A549 treated with Hydrocortisone at 1 μM for 4 hours (cell line): ENCODE measurements around the gene KRT33A. TPM values are rescaled to one million over a fixed set of nuclear protein-coding genes. Genes with fewer than 3 reads are reported as not detected.

Experiments
- total RNA-seq: library from RNA; stranded (reverse); fragments of 200-300 nt; extraction: Qiagen RNA extraction; gene quantifications from 5 replicates; pipeline ENCODE4 v1.2.3, GENCODE V29; 2022

KRT33A gene
- not detected in 5 replicates for total RNA-seq

DNA sequence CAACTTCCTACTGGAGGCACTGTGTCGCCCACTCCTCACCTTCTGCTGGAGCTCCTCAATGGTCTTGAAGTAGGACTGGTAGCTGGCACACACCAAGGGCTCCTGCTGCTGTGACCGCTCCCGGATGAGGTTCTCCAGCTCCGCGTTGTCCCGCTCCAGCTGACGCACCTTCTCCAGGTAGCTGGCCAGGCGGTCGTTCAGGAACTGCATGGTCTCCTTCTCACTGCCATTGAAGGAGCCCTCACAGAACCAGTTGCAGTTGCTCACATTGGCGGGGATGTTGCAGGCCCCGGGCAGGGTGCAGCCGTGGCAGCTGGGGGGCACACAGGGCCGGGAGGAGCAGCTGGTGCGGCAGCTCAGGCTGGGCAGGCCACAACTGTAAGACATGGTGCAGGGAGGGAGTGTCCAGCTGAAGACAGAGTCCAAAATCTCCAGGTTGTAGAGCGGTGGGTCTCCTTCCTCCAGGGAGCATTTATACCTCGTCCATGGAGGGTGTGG, at the start of gene KRT33A:
KRT33A (minus strand) TSS at position 448 of the 498 bp plus-strand sequence; CDS start at position 387, 61 bp downstream.

DNA sequence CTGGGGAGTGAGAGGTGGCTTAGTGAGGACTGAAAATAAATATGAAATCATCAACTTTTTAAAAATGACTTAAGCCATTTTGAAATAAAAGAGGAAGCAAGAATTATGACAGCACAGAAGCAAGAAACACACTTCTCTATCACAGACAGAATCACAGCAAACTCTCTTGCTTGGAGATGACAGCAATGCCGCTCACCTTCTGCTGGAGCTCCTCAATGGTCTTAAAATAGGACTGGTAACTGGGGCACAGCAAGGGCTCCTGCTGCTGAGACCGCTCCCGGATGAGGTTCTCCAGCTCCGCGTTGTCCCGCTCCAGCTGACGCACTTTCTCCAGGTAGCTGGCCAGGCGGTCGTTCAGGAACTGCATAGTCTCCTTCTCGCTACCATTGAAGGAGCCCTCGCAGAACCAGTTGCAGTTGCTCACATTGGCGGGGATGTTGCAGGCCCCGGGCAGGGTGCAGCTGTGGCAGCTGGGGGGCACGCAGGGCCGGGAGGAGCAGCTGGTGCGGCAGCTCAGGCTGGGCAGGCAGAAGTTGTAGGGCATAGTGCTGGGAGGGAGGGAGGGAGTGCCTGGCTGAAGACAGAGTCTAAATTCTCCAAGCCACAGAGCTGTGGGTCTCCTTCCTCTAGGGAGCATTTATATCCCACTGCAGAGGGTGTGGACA, 46.5 kb upstream of the KRT33A start, which contains the start of gene KRT31:
KRT31 (minus strand) TSS at position 613 of the 665 bp plus-strand sequence; CDS start at position 544, 69 bp downstream.

DNA sequence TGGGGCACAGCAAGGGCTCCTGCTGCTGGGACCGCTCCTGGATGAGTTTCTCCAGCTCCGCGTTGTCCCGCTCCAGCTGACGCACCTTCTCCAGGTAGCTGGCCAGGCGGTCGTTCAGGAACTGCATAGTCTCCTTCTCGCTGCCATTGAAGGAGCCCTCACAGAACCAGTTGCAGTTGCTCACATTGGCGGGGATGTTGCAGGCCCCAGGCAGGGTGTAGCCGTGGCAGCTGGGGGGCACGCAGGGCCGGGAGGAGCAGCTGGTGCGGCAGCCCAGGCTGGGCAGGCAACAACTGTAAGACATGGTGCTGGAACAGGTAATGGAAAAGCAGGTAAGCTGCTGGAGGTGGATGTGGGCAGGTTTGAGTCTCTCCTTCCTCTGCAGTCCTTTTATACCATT, 31.3 kb upstream of the KRT33A start, which contains the start of gene KRT34:
KRT34 (minus strand) TSS at position 364 of the 400 bp plus-strand sequence; CDS start at position 304, 60 bp downstream.

DNA sequence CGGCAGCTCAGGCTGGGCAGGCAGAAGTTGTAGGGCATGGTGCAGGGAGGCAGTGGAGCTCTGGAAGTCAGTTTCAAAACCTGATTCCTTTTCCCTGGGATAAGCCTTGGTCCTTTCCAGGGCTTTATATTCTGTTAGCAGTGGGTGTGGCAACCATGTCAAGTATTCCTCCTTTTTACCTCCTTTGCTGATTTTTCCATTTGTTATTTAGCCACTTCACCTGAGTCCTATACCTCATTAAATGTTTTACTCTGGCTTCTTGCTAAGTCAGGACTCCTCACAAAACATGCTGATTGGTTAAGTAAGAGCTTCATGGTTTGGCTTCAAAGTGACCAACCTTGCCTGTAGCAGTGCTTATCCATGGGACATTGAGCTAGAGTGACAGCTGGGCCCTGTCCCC, 19.1 kb upstream of the KRT33A start, which contains the start of gene KRT33B:
KRT33B (minus strand) TSS at position 101 of the 400 bp plus-strand sequence; CDS start at position 38, 63 bp downstream.

DNA sequence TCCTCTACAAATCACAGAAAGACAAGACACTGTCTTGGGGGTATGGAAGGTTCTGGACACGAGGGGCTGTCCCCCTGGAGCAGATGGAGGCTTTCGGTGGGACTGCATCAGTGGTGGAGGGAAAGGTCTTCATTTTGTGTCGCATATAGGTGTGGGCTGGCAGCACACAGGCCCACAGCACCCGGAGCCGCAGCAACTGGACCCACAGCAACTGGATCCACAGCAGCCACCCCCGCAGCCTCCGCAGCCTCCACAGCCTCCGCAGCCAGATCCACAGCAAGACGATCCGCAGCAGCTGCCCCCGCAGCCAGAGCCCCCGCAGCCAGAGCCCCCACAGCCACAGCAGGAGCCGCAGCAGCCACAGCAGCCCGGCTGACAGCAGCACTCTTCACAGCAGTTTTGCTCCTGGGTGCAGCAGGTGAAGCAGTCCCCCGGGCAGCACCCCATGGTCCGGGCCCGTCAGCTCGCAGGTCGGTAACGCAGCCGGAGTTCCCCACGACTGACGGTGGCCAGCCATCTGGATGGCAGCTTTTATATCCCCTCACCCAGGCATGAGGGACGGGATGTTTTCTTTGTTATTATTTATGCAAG, 35.3 kb downstream of the KRT33A start, which contains the start of gene KRTAP17-1:
KRTAP17-1 (minus strand) TSS at position 507 of the 591 bp plus-strand sequence; CDS start at position 447, 60 bp downstream.

DNA sequence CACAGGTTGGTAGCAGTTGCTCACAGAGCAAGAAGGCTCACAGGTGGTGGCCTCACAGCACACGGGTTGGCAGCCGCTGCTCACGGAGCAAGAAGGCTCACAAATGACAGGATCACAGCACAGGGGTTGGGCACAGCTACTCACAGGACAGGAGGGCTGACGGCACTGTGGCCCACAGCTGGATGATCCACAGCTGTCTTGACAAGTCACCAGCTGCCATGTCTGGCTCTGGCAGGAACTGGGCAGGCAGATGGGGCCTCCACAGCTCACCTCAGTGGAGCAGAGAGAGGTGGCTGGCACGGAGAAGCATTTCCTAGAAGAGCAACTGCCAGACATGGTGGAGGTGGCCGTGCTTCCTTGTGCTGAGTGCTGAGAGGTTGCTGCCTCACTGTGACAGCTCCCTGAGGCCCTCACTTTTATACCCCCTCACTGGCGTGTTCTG, 41.7 kb downstream of the KRT33A start, which contains the start of gene KRTAP16-1:
KRTAP16-1 (minus strand) TSS at position 392 of the 442 bp plus-strand sequence; CDS start at position 336, 56 bp downstream.

DNA sequence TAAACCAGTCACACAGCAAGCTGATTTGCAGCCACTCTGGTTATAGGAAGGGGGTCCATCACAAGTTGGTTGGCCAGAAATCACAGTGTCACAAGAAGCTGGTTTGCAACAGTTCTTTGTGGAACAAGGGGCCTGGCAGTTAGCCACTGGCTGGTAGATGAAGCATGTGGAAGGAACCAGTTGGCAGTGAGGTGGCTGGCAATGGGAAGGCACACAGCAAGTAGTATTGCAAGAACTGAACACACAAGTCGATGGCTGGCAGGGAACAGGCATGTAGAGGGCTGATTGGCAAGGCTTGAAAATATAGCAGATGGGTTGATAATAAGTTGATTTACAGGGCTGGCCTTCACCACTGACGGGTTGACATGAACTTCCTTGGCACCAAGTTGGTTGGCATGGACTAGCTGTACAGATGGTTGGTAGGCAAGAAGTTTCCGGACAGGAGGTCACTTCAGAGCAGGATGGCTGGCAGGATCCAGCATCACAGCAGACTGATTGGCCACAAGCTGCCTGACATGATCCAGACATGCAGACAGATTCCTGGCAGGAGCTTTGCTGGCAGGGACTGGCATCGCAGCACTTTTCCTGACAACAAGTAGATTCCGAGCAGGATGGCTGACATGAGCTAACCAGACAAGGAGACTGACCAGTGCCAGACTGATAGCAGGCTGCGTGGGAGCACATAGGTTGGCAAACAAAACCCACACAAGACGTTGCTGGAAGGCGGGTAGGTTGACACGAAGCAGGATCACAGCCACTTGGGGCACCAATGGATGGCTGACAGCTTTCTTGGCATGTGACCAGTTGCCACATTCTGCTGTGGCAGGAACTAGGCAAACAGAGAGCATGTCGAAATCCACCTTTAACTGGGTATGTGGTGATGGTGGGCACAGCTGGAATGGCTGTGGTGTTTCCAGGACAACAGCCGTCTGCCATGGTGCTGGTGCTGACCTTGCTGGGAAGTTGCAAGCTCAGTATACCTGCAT, 48.4 kb downstream of the KRT33A start, which contains the start of gene KRTAP29-1:
KRTAP29-1 (minus strand) TSS at position 936 of the 986 bp plus-strand sequence; CDS start at position 936, 0 bp downstream.

Other genes with a start within 250 kb of the KRT33A start
- gene KRTAP4-16, start 248.6 kb downstream of the KRT33A start, total RNA-seq = not detected in 5 replicates
- gene KRTAP4-9, start 245.4 kb downstream of the KRT33A start, total RNA-seq = not detected in 5 replicates
- gene KRTAP4-11, start 232.5 kb downstream of the KRT33A start, total RNA-seq = not detected in 5 replicates
- not detected in 5 replicates for gene KRTAP4-12, start 226.6 kb downstream of the KRT33A start, total RNA-seq
- not detected in 5 replicates for gene KRTAP4-6, start 210.3 kb downstream of the KRT33A start, total RNA-seq
- not detected in 5 replicates for gene KRTAP4-5, start 201.0 kb downstream of the KRT33A start, total RNA-seq
- not detected in 5 replicates for gene KRTAP4-4, start 190.1 kb downstream of the KRT33A start, total RNA-seq
- gene KRTAP4-3, start 182.6 kb downstream of the KRT33A start, total RNA-seq = not detected in 5 replicates
- gene KRTAP4-2, start 172.6 kb downstream of the KRT33A start, total RNA-seq = not detected in 5 replicates
- 0.10 to 0.29 TPM (median 0.16 TPM) in 3 of 5 replicates, not detected in the others for gene KRTAP4-1, start 165.9 kb downstream of the KRT33A start, total RNA-seq
- gene KRTAP9-1, start 160.9 kb downstream of the KRT33A start, total RNA-seq = not detected in 5 replicates
- not detected in 5 replicates for gene KRTAP9-2, start 124.2 kb downstream of the KRT33A start, total RNA-seq
- not detected in 5 replicates for gene KRTAP9-3, start 118.4 kb downstream of the KRT33A start, total RNA-seq
- gene KRTAP9-8, start 112.8 kb downstream of the KRT33A start, total RNA-seq = not detected in 5 replicates
- not detected in 5 replicates for gene KRTAP9-4, start 101.1 kb downstream of the KRT33A start, total RNA-seq
- not detected in 5 replicates for gene KRTAP9-9, start 95.4 kb downstream of the KRT33A start, total RNA-seq
- gene KRTAP9-6, start 85.5 kb downstream of the KRT33A start, total RNA-seq = not detected in 5 replicates
- not detected in 5 replicates for gene KRTAP9-7, start 75.1 kb downstream of the KRT33A start, total RNA-seq
- not detected in 5 replicates for gene KRTAP29-1, start 48.0 kb downstream of the KRT33A start, total RNA-seq
- not detected in 5 replicates for gene KRTAP16-1, start 41.5 kb downstream of the KRT33A start, total RNA-seq
- not detected in 5 replicates for gene KRTAP17-1, start 35.1 kb downstream of the KRT33A start, total RNA-seq
- gene KRT33B, start 19.0 kb upstream of the KRT33A start, total RNA-seq = not detected in 5 replicates
- 0.22 to 0.52 TPM (median 0.46 TPM) in 5 replicates for gene KRT34, start 31.5 kb upstream of the KRT33A start, total RNA-seq
- not detected in 5 replicates for gene KRT31, start 46.8 kb upstream of the KRT33A start, total RNA-seq
- not detected in 5 replicates for gene KRT37, start 73.8 kb upstream of the KRT33A start, total RNA-seq
- not detected in 5 replicates for gene KRT38, start 90.2 kb upstream of the KRT33A start, total RNA-seq
- gene KRT32, start 116.6 kb upstream of the KRT33A start, total RNA-seq = 0.05 to 0.07 TPM (median 0.06 TPM) in 3 of 5 replicates, not detected in the others
- not detected in 5 replicates for gene KRT35, start 130.3 kb upstream of the KRT33A start, total RNA-seq
- not detected in 5 replicates for gene KRT36, start 139.1 kb upstream of the KRT33A start, total RNA-seq
- 0.09 to 0.29 TPM (median 0.24 TPM) in 5 replicates for gene KRT13, start 154.8 kb upstream of the KRT33A start, total RNA-seq
- gene KRT15, start 168.1 kb upstream of the KRT33A start, total RNA-seq = 2.1 to 3.9 TPM (median 3.2 TPM) in 5 replicates
- gene KRT19, start 177.5 kb upstream of the KRT33A start, total RNA-seq = 40.6 to 55.7 TPM (median 46.2 TPM) in 5 replicates
- gene KRT9, start 221.2 kb upstream of the KRT33A start, total RNA-seq = not detected in 5 replicates
- gene KRT14, start 236.1 kb upstream of the KRT33A start, total RNA-seq = 0.08 to 0.17 TPM (median 0.13 TPM) in 4 of 5 replicates, not detected in the other